Endothelial cell of umbilical vein (primary cell): ENCODE data around the gene PKHD1. TPM values are rescaled to one million over a fixed set of nuclear protein-coding genes. Genes with fewer than 3 reads are reported as not detected.

Source experiments
- BruUV-seq: library from RNA; stranded (reverse); fragments of 400-500 nt; replicated peaks from 2 replicates; lab custom pipeline; 2021; lab: Mats Ljungman, UMichigan
- CTCF ChIA-PET: fragments of 300-600, 350-600 bp; sonication (Branson Sonifier 250); formaldehyde crosslinking; loops from one replicate; lab custom pipeline; 2021; ENCODE audit warnings: antibody characterized with exemption, inconsistent platforms; lab: Charles Lee
- POLR2A ChIA-PET: fragments of 300-600, 350-600 bp; sonication (Branson Sonifier 250); formaldehyde crosslinking; loops from one replicate; lab custom pipeline; 2021; ENCODE audit warnings: antibody characterized with exemption, inconsistent platforms; lab: Charles Lee
- DNase-seq: peaks from one replicate; pipeline ENCODE4 v3.0.0-alpha.2; 2011; ENCODE audit warnings: low read depth, low spot score
- FAIRE-seq: peaks from 2 replicates; lab custom pipeline; 2011; peaks lifted over from hg19 to GRCh38; lab: Jason Lieb, UNC
- H2AFZ ChIP-seq: 2 replicates; pipeline ENCODE4 v1.6.0; 2012; ENCODE audit warnings: low read depth, low read length, control low read depth, inconsistent platforms
- H3K27ac ChIP-seq: 2 replicates; pipeline ENCODE4 v1.5.1; 2011; ENCODE audit warnings: low read depth, mild to moderate bottlenecking, control low read depth, low read length, moderate library complexity; ENCODE audit not compliant: insufficient read depth
- H3K27me3 ChIP-seq, 2 experiments: 2 replicates each; pipeline versions ENCODE4 v1.6.0 to v1.6.1; 2011; ENCODE audit warnings: low read length in 2 of 2, mixed read lengths in 1 of 2; ENCODE audit not compliant: control insufficient read depth in 2 of 2, insufficient read depth in 2 of 2
- H3K36me3 ChIP-seq, 2 experiments: 2 replicates in 1 of 2; 3 replicates in 1 of 2; pipeline ENCODE4 v1.5.1; 2011; ENCODE audit warnings: low read length in 2 of 2, mild to moderate bottlenecking in 1 of 2, moderate library complexity in 1 of 2; ENCODE audit not compliant: control insufficient read depth in 2 of 2, insufficient read depth in 2 of 2; ENCODE audit errors: extremely low read depth in 1 of 2
- H3K4me1 ChIP-seq: 3 replicates; pipeline ENCODE4 v1.5.1; 2011; ENCODE audit warnings: mild to moderate bottlenecking, low read length; ENCODE audit not compliant: control insufficient read depth, insufficient read depth; ENCODE audit errors: extremely low read depth
- H3K4me2 ChIP-seq: 2 replicates; pipeline ENCODE4 v1.6.1; 2011; ENCODE audit warnings: low read length, control low read depth, mixed read lengths; ENCODE audit not compliant: insufficient read depth
- H3K4me3 ChIP-seq, 3 experiments: fragments of 200-600 bp in 1 of 3; sonication (generic), shearing (Covaris generic) in 1 of 3; replicated peaks in 1 of 3; 2 replicates each; pipeline ENCODE4 v1.5.1; 2011 to 2016; ENCODE audit warnings: control low read depth in 3 of 3, low read length in 3 of 3, mild to moderate bottlenecking in 2 of 3, inconsistent platforms in 1 of 3, low read depth in 1 of 3, moderate library complexity in 1 of 3; ENCODE audit not compliant: insufficient read depth in 1 of 3
- H3K79me2 ChIP-seq: 2 replicates; pipeline ENCODE4 v1.6.0; 2012; ENCODE audit warnings: low read length, inconsistent platforms; ENCODE audit not compliant: control insufficient read depth, insufficient read depth
- H3K9ac ChIP-seq: replicated peaks from 2 replicates; pipeline ENCODE3; 2011; ENCODE audit warnings: low read length, control low read depth; ENCODE audit not compliant: insufficient read depth; ENCODE audit errors: extremely low read depth
- H3K9me1 ChIP-seq: replicated peaks from 3 replicates; pipeline ENCODE4 v1.6.0; 2011; ENCODE audit warnings: mild to moderate bottlenecking, low read length; ENCODE audit not compliant: control insufficient read depth, insufficient read depth; ENCODE audit errors: extremely low read depth
- H3K9me3 ChIP-seq: replicated peaks from 2 replicates; pipeline ENCODE4 v1.5.1; 2012; ENCODE audit warnings: low read length, inconsistent platforms; ENCODE audit not compliant: control insufficient read depth, insufficient read depth
- H4K20me1 ChIP-seq: replicated peaks from 2 replicates; pipeline ENCODE3; 2011; ENCODE audit warnings: mild to moderate bottlenecking, low read length; ENCODE audit not compliant: control insufficient read depth, insufficient read depth; ENCODE audit errors: extremely low read depth
- EZH2 ChIP-seq: IDR thresholded peaks from 2 replicates; pipeline ENCODE4 v1.6.1; 2012; ENCODE audit warnings: borderline replicate concordance, low read depth, mild to moderate bottlenecking, moderate library complexity, low read length, inconsistent platforms; ENCODE audit not compliant: severe bottlenecking
- FOS ChIP-seq: IDR thresholded peaks from 2 replicates; pipeline ENCODE4 v1.6.1; 2011; ENCODE audit warnings: mild to moderate bottlenecking, low read length, moderate library complexity, borderline replicate concordance; ENCODE audit not compliant: insufficient read depth
- GATA2 ChIP-seq: IDR thresholded peaks from 2 replicates; pipeline ENCODE4 v1.7.0; 2011; ENCODE audit warnings: low read depth, mild to moderate bottlenecking, moderate library complexity, mixed read lengths, low read length; ENCODE audit not compliant: insufficient read length, insufficient read depth
- JUN ChIP-seq: IDR thresholded peaks from 2 replicates; pipeline ENCODE4 v1.6.1; 2011; ENCODE audit warnings: borderline replicate concordance, low read depth; ENCODE audit not compliant: insufficient read length, insufficient read depth
- MAX ChIP-seq: IDR thresholded peaks from 2 replicates; pipeline ENCODE4 v1.6.1; 2011; ENCODE audit not compliant: insufficient read depth, insufficient read length
- MYC ChIP-seq: IDR thresholded peaks from one replicate; pipeline ENCODE4 v1.6.1; 2011; ENCODE audit warnings: mild to moderate bottlenecking, low read depth, low read length
- POLR2A ChIP-seq: IDR thresholded peaks from 2 replicates; pipeline ENCODE4 v1.6.1; 2012; ENCODE audit warnings: low read depth, mild to moderate bottlenecking, control low read depth, low read length
- POLR2AphosphoS5 ChIP-seq: IDR thresholded peaks from 2 replicates; pipeline ENCODE4 v1.6.1; 2012; ENCODE audit warnings: low read depth, mild to moderate bottlenecking, control low read depth, low read length, moderate library complexity; ENCODE audit not compliant: insufficient read depth
- dilution Hi-C: fragments of 300-500 bp; cut with MboI; formaldehyde crosslinking; loops from one replicate; pipeline ENCODE4 v1.15.0; 2019; ENCODE audit warnings: low sequenced_read_pairs; ENCODE audit not compliant: extremely low pct_ligation_motif_present
- intact Hi-C: fragments of 100-400 bp; cut with micrococcal nuclease; formaldehyde crosslinking; loops from one replicate; pipeline ENCODE4 v1.10.0; 2022
- polyA plus RNA-seq, 4 experiments: library from polyadenylated mRNA; depleted of rRNA in 3 of 4; stranded (reverse) in 3 of 4; unstranded in 1 of 4; fragments of >200 nt; gene quantifications; 2 replicates each; pipeline versions ENCODE4 v1.2.1 to v1.2.3, GENCODE V29; 2011 to 2012; ENCODE audit warnings: missing spikeins in 1 of 4
- total RNA-seq: library from RNA; stranded (reverse); gene quantifications from 2 replicates; pipeline ENCODE4 v1.2.3, GENCODE V29; 2021
- TF ChIP-seq, protein P1 (sequence below), 2 donors: IDR thresholded peaks; 1 replicate in 1 of 2; 2 replicates in 1 of 2; pipeline ENCODE4 v1.5.1; 2011; ENCODE audit warnings: low read length in 2 of 2, mild to moderate bottlenecking in 2 of 2, moderate library complexity in 2 of 2, control low read depth in 1 of 2, inconsistent platforms in 1 of 2, low read depth in 1 of 2; ENCODE audit not compliant: insufficient read depth in 1 of 2; ENCODE audit errors: extremely low read depth in 1 of 2

The PKHD1 gene
- total and polyA plus RNA-seq, 2 donors (not counting 3 experiments of a cell fraction or from before 2014, with no cell fraction given), result not detected

DNA sequence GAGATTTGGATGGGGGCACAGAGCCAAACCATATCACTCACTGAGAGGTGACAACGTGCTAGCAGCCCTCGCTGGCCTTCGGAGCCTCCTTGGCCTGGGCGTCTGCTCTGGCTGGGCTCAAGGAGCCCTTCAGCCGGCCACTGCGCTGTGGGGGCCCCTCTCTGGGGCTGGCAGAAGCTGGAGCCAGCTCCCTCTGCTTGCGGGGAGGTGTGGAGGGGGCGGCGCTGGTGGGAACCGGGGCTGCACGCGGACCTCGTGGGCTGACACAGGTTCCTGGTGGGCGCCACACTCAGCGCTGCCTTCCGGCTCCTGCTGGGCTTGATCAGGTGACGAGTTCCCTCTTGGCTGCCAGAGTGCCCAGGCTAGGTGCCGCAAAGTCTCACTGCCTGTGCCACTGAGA is 489.2 kb downstream of the PKHD1 start:
- POLR2A ChIA-PET, result no interaction called here
- H2AFZ ChIP-seq, result no peak overlapping the region
- H3K4me2 ChIP-seq, result no peak overlapping the region
- TF ChIP-seq JUN (no peak), MAX (no peak), FOS (no peak), MYC (no peak), EZH2 (no peak), POLR2AphosphoS5 (no peak), POLR2A (no peak), GATA2 (no peak)
- TF ChIP-seq, protein P1, sequence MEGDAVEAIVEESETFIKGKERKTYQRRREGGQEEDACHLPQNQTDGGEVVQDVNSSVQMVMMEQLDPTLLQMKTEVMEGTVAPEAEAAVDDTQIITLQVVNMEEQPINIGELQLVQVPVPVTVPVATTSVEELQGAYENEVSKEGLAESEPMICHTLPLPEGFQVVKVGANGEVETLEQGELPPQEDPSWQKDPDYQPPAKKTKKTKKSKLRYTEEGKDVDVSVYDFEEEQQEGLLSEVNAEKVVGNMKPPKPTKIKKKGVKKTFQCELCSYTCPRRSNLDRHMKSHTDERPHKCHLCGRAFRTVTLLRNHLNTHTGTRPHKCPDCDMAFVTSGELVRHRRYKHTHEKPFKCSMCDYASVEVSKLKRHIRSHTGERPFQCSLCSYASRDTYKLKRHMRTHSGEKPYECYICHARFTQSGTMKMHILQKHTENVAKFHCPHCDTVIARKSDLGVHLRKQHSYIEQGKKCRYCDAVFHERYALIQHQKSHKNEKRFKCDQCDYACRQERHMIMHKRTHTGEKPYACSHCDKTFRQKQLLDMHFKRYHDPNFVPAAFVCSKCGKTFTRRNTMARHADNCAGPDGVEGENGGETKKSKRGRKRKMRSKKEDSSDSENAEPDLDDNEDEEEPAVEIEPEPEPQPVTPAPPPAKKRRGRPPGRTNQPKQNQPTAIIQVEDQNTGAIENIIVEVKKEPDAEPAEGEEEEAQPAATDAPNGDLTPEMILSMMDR (IDR thresholded peaks at IDR 0.05; ENCODE audit: extremely low read depth in 1 of 2, insufficient read depth in 1 of 2, low read depth in 1 of 2, low read length in 2 of 2), result no peak
- intact Hi-C loops (no loop called here), dilution Hi-C loops (no loop called here)
- no peak overlapping the region for H3K27ac ChIP-seq
- H3K4me3 ChIP-seq, result no peak overlapping the region
- no peaks in the 10 kb centered on the region for H3K79me2 ChIP-seq
- H3K9me3 ChIP-seq, result no peaks in the 10 kb centered on the region
- no peaks in the 10 kb centered on the region for H3K36me3 ChIP-seq
- no peaks in the 10 kb centered on the region for H3K9me1 ChIP-seq
- CTCF ChIA-PET, result no interaction called here
- no peak for FAIRE-seq
- no TSS peak for BruUV-seq
- no peaks in the 10 kb centered on the region for H4K20me1 ChIP-seq
- no peaks in the 10 kb centered on the region for H3K4me1 ChIP-seq
- DNase-seq, result no peak
- no peaks in the 10 kb centered on the region for H3K27me3 ChIP-seq
- H3K9ac ChIP-seq, result no peak overlapping the region
